Measurements from ENCODE around the gene MAGI1.

MAGI1 gene

DNA sequence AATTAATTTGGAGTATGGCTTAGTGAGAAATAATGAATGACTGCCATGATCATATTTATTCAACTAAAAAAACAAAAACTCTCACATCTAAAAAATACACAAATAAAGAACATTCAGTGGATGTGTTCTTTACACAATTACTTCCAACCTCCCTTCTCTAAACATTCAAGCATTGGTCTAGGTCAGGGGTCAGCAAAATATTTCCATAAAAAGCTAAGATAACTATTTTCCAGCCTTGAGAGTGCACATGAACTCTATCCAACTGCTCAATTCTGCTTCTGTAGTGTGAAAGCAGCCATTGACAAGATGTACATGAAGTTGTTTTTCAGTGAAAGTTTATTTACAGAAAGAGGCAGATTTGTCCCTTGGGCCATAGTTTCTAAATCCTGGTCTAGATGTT lies 406.3 kb downstream of the MAGI1 start:
- TF ChIP-seq, protein P1, sequence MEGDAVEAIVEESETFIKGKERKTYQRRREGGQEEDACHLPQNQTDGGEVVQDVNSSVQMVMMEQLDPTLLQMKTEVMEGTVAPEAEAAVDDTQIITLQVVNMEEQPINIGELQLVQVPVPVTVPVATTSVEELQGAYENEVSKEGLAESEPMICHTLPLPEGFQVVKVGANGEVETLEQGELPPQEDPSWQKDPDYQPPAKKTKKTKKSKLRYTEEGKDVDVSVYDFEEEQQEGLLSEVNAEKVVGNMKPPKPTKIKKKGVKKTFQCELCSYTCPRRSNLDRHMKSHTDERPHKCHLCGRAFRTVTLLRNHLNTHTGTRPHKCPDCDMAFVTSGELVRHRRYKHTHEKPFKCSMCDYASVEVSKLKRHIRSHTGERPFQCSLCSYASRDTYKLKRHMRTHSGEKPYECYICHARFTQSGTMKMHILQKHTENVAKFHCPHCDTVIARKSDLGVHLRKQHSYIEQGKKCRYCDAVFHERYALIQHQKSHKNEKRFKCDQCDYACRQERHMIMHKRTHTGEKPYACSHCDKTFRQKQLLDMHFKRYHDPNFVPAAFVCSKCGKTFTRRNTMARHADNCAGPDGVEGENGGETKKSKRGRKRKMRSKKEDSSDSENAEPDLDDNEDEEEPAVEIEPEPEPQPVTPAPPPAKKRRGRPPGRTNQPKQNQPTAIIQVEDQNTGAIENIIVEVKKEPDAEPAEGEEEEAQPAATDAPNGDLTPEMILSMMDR (conservative IDR thresholded peaks at IDR 0.05; ENCODE audit: low read depth, low read length) = no peak
- no peak for DNase-seq (ENCODE audit: low read depth)
- no peak overlapping the region for H3K4me3 ChIP-seq (ENCODE audit: low read length)

DNA sequence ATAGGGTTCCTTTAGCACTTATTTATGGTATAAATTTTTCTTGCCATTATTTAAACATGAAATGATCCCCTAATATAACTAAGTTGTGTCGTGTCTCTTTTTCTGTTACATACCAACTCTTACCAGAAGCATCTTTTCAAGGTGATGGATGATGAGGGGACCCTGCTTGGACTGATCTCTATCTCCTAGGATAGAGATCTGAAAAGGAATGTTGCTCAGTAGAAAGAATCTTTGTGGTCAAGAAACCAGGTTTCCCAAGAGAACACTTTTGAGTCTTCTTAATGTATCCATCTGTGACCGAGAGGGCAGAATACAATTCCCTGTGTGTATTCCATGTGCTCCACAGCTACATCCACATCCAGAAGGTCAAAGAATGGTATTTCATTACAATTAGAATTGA lies 409.7 kb downstream of the MAGI1 start:
- no peak overlapping the region for H3K4me3 ChIP-seq (ENCODE audit: low read length)
- no peak for DNase-seq (ENCODE audit: low read depth)
- TF ChIP-seq, protein P1 (conservative IDR thresholded peaks at IDR 0.05; ENCODE audit: low read depth, low read length) = no peak

DNA sequence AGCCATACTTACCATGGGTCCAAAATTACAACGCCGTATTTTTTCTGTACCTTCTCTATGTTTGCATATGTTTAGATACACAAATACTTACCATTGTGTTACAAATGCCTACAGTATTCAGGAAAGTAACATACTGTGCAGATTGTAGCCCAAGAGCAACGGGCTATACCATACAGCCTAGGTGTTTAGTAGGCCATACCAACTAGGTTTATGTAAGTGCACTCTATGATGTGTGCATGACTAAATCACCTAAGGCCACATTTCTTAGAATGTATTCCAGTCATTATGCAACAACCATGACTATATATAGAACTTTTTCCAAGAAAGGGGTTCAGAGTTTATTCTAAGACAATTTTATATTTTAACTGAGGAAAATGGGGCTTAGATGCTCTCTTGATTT lies 411.7 kb downstream of the MAGI1 start:
- no peak for DNase-seq (ENCODE audit: low read depth)
- TF ChIP-seq, protein P1 (conservative IDR thresholded peaks at IDR 0.05; ENCODE audit: low read depth, low read length) = no peak
- H3K4me3 ChIP-seq (ENCODE audit: low read length) = no peak overlapping the region

DNA sequence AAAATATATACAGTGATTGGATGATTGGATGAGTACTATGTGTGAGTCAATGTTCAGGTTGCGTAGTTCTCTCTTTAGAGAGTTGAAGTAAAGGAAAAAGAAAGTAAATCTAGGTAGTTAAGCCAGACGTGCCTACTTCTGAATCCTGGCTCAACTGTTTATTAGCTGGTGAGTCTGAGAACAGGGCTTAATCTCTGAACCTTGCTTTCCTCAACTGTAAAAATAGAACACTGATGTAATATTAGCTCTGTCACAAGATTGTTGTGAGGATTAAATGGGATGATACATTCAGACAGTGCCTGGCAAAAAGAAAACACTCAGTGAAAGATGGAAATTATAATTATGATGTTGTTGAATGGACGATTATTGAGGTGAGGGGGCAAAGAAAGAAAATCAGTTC lies 413.4 kb downstream of the MAGI1 start:
- TF ChIP-seq, protein P1 (conservative IDR thresholded peaks at IDR 0.05; ENCODE audit: low read depth, low read length) = no peak
- DNase-seq (ENCODE audit: low read depth) = peak; percentile 66
- H3K4me3 ChIP-seq (ENCODE audit: low read length) = no peak overlapping the region

DNA sequence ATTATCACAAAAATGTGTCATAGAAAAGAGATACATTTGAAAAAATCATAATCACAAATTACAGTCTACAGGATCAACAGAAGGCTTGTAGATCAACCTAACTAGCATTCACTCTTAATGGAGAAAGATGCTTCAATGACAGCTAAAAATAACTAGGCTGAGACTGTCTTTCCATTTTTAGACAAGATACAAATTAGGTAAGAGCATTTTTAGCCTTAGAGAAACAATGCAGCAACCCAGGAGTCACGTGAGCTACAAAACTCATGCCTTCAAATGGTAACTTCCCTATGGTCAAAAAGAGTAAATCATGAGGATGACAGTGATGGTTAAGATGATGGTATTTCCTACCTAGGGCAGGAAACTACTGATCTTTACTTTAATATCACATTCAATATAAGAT lies 415.4 kb downstream of the MAGI1 start:
- TF ChIP-seq, protein P1 (conservative IDR thresholded peaks at IDR 0.05; ENCODE audit: low read depth, low read length) = no peak
- DNase-seq (ENCODE audit: low read depth) = no peak
- no peak overlapping the region for H3K4me3 ChIP-seq (ENCODE audit: low read length)

DNA sequence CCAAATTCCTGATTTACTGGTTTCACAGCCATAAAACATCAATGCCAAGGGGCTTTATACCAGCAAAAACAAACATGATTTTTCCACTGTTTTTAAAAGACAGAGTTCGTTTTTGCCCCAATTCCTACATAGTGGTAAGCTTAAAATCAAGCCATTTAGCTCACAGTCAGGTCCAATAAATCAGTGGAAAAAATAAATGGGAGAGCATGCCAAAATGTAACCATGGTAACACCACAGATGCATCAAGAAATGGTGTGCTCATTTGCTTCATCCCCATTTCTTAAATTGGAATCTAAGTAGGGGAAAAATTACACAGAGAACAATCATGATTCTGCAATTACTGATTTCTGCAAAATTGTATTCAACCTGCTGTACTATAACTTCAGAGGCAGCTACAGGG lies 418.8 kb downstream of the MAGI1 start:
- TF ChIP-seq, protein P1 (conservative IDR thresholded peaks at IDR 0.05; ENCODE audit: low read depth, low read length) = no peak
- H3K4me3 ChIP-seq (ENCODE audit: low read length) = no peak overlapping the region
- no peak for DNase-seq (ENCODE audit: low read depth)

DNA sequence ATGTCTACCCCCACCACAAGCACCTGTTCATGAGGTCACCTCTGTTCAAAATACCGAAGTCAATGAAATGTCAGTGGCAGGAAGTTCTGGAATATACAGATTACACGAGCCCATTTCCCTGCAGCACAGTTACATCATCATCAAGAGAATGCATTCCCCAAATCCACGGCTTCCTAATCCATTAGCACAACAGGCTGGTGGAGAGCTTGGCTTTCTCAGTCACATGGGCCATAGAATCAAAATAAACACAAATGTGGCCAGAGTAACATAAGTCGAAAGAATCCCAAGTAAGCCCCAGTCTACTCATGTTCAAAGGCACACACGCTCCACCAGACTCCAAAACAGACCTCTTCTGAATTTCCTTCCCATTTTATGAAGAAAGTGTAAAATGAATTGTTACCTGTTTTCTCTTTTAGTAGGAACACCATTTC lies 419.3 kb downstream of the MAGI1 start:
- H3K4me3 ChIP-seq (ENCODE audit: low read length) = no peak overlapping the region
- peak; percentile 73 for DNase-seq (ENCODE audit: low read depth)
- TF ChIP-seq, protein P1 (conservative IDR thresholded peaks at IDR 0.05; ENCODE audit: low read depth, low read length) = no peak
